B cell (primary cell): ENCODE measurements around the gene CPNE2. TPM values are rescaled to one million over a fixed set of nuclear protein-coding genes. Genes with fewer than 3 reads are reported as not detected.

Experiments used
- ATAC-seq: fragments of 200-7000 bp; cut with Tn5 transposase; one replicate; pipeline ENCODE4 v1.10.0; 2021; ENCODE audit warnings: low read depth, mild to moderate bottlenecking, moderate number of reproducible peaks, moderate library complexity
- CTCF ChIA-PET: fragments of 350-600 bp; sonication (Branson Sonifier 250); formaldehyde crosslinking; loops from one replicate; lab custom pipeline; 2021; ENCODE audit warnings: antibody characterized with exemption, inconsistent platforms; lab: Charles Lee
- POLR2A ChIA-PET: fragments of 350-600 bp; sonication (Branson Sonifier 250); formaldehyde crosslinking; loops from one replicate; lab custom pipeline; 2021; ENCODE audit warnings: antibody characterized with exemption; lab: Charles Lee
- DNase-seq: peaks from one replicate; pipeline ENCODE4 v3.0.0; 2013
- H2AFZ ChIP-seq: 2 replicates; pipeline ENCODE4 v1.6.1; 2012; ENCODE audit warnings: mild to moderate bottlenecking, low read depth, low read length; ENCODE audit not compliant: insufficient read depth, poor library complexity, severe bottlenecking
- H3K27ac ChIP-seq, 2 donors: 1 replicate in 1 of 2; 2 replicates in 1 of 2; pipeline ENCODE4 v1.5.1; 2012 to 2013; ENCODE audit warnings: low read length in 2 of 2, mild to moderate bottlenecking in 2 of 2, moderate library complexity in 1 of 2
- H3K27me3 ChIP-seq, 4 experiments: fragments of 200-600 bp in 1 of 4; sonication (generic) in 1 of 4; replicated peaks in 1 of 4; 1 replicate in 2 of 4; 2 replicates in 2 of 4; pipeline versions ENCODE4 v1.6.1 to v1.7.0; 2013 to 2016; ENCODE audit warnings: low read length in 3 of 4, mild to moderate bottlenecking in 2 of 4, mixed read lengths in 1 of 4, moderate library complexity in 1 of 4; ENCODE audit not compliant: insufficient read depth in 4 of 4, control insufficient read depth in 3 of 4; ENCODE audit errors: control extremely low read depth in 1 of 4
- H3K36me3 ChIP-seq, 2 experiments: replicated peaks in 1 of 2; 1 replicate in 1 of 2; 2 replicates in 1 of 2; pipeline versions ENCODE4 v1.6.1 to v1.7.1; 2013; ENCODE audit warnings: low read length in 1 of 2; ENCODE audit not compliant: insufficient read depth in 2 of 2, control insufficient read depth in 1 of 2; ENCODE audit errors: control extremely low read depth in 1 of 2, extremely low read depth in 1 of 2
- H3K4me1 ChIP-seq, 2 donors: fragments of 200-600 bp in 1 of 2; sonication (generic) in 1 of 2; 1 replicate in 1 of 2; 2 replicates in 1 of 2; pipeline versions ENCODE4 v1.5.1 to v1.6.1; 2013 to 2017; ENCODE audit warnings: low read length in 2 of 2; ENCODE audit not compliant: control insufficient read depth in 2 of 2, insufficient read depth in 2 of 2
- H3K4me2 ChIP-seq: replicated peaks from 2 replicates; pipeline ENCODE3; 2012; ENCODE audit warnings: mild to moderate bottlenecking, low read depth, low read length; ENCODE audit not compliant: poor library complexity, severe bottlenecking
- H3K4me3 ChIP-seq, 5 experiments: fragments of 200-600 bp in 1 of 5; sonication (generic) in 1 of 5; 1 replicate in 3 of 5; 2 replicates in 2 of 5; pipeline versions ENCODE4 v1.5.1 to v1.7.0; 2011 to 2016; ENCODE audit warnings: low read length in 4 of 5, mild to moderate bottlenecking in 4 of 5, low read depth in 2 of 5, control low read depth in 1 of 5, moderate library complexity in 1 of 5; ENCODE audit not compliant: insufficient read depth in 1 of 5; ENCODE audit errors: control extremely low read depth in 1 of 5, extremely low read depth in 1 of 5
- H3K79me2 ChIP-seq: fragments of 200-600 bp; sonication (generic); one replicate; pipeline ENCODE4 v1.6.0; 2016; ENCODE audit warnings: low read length; ENCODE audit not compliant: control insufficient read depth, insufficient read depth
- H3K9ac ChIP-seq: fragments of 200-600 bp; sonication (generic); 2 replicates; pipeline ENCODE4 v1.6.1; 2017; ENCODE audit warnings: mild to moderate bottlenecking, low read length, moderate library complexity
- H3K9me3 ChIP-seq, 3 donors: one replicate each; pipeline versions ENCODE4 v1.6.1 to v1.7.1; 2013; ENCODE audit warnings: low read length in 2 of 3; ENCODE audit not compliant: control insufficient read depth in 2 of 3, insufficient read depth in 1 of 3; ENCODE audit errors: control extremely low read depth in 1 of 3
- H4K20me1 ChIP-seq: 2 replicates; pipeline ENCODE4 v1.6.0; 2012; ENCODE audit warnings: mild to moderate bottlenecking, low read length; ENCODE audit not compliant: insufficient read depth, control insufficient read depth, poor library complexity, severe bottlenecking
- H3K27ac Mint-ChIP-seq: one replicate; pipeline ENCODE4 v1.8.0; 2021; ENCODE audit warnings: mixed read lengths
- H3K27me3 Mint-ChIP-seq: one replicate; pipeline ENCODE4 v1.8.0; 2021; ENCODE audit warnings: mixed read lengths
- H3K4me1 Mint-ChIP-seq: one replicate; pipeline ENCODE4 v1.8.0; 2021; ENCODE audit warnings: mixed read lengths
- H3K4me3 Mint-ChIP-seq: one replicate; pipeline ENCODE4 v1.8.0; 2021; ENCODE audit warnings: mixed read lengths
- H3K9me3 Mint-ChIP-seq: one replicate; pipeline ENCODE4 v1.8.0; 2022; ENCODE audit warnings: mixed read lengths; ENCODE audit not compliant: insufficient read depth
- CTCF ChIP-seq: fragments of 200-600 bp; IDR thresholded peaks from one replicate; pipeline ENCODE4 v1.8.0; 2022; ENCODE audit warnings: antibody characterized with exemption, mild to moderate bottlenecking
- EZH2 ChIP-seq: IDR thresholded peaks from 2 replicates; pipeline ENCODE4 v1.6.1; 2012; ENCODE audit warnings: borderline replicate concordance, low read depth, mild to moderate bottlenecking, moderate library complexity, low read length; ENCODE audit not compliant: insufficient read depth, poor library complexity, severe bottlenecking
- WGBS: methylation state at CpG from one replicate; pipeline ENCODE4 v1.1.5; 2013; ENCODE audit warnings: missing lambda C conversion rate; ENCODE audit not compliant: insufficient coverage; 5-methylcytosine and 5-hydroxymethylcytosine counted together
- intact Hi-C: fragments of 100-400 bp; cut with micrococcal nuclease; formaldehyde crosslinking; loops from one replicate; pipeline ENCODE4 v1.10.0; 2022
- polyA plus RNA-seq: library from polyadenylated mRNA; depleted of rRNA; stranded (reverse); fragments of >200 nt; gene quantifications from 2 replicates; pipeline ENCODE4 v1.2.3, GENCODE V29; 2012
- total RNA-seq, 2 donors: library from RNA; stranded (reverse); fragments of 120-200 nt in 1 of 2; gene quantifications; 1 replicate in 1 of 2; 2 replicates in 1 of 2; pipeline versions ENCODE4 v1.2.3 to v1.2.4, GENCODE V29; 2013 to 2022

CPNE2 gene
- total and polyA plus RNA-seq, 2 donors (not counting 1 experiment from before 2014, with no cell fraction given): 1.5 to 2.9 TPM

- no peak overlapping the region for H3K4me2 ChIP-seq
- H3K27me3 ChIP-seq: peaks cover 0 to 7% (median 0%) of the 10 kb centered on the region in 4 experiments
- H3K4me1 ChIP-seq: peaks cover 9 to 13% of the 10 kb centered on the region in 2 donors
- Mint-ChIP-seq H3K27me3 (peaks cover 5% of the 10 kb centered on the region), H3K4me3 (no peak overlapping the region), H3K27ac (no peak overlapping the region), H3K9me3 (no peaks in the 10 kb centered on the region), H3K4me1 (peaks cover 18% of the 10 kb centered on the region)
- no peaks in the 10 kb centered on the region for H3K9me3 ChIP-seq
- DNase-seq (no peak), ATAC-seq (no peak)
- TF ChIP-seq CTCF (no peak), EZH2 (no peak)
- H3K36me3 ChIP-seq: peaks cover 0 to 15% of the 10 kb centered on the region in 2 experiments
- no peak overlapping the region for H3K27ac ChIP-seq
- intact Hi-C loops: no loop called here
- H3K9ac ChIP-seq: no peak overlapping the region
- ChIA-PET POLR2A (interaction anchor here (0.7 kb wide), 1 partner anchor 147 kb away, joined by 3 read pairs; no protein-coding TSS in a partner anchor), CTCF (interaction anchor here (1.0 to 1.4 kb wide), 5 partner anchors 10 to 294 kb away, joined by 3 to 5 read pairs (median 3); no protein-coding TSS in a partner anchor)
- H3K4me3 ChIP-seq: no peak overlapping the region
- WGBS: 20% methylated on average over 1 of the region's 2 CpGs
- H4K20me1 ChIP-seq: no peaks in the 10 kb centered on the region
- no peaks in the 10 kb centered on the region for H3K79me2 ChIP-seq
- no peak overlapping the region for H2AFZ ChIP-seq
Measured at GRCh38 chr16:57087003-57087402, 5.4 kb upstream of the CPNE2 start.

- Histone ChIP-seq H2AFZ (no peak overlapping the region), H3K4me1 (peaks cover 15 to 17% of the 10 kb centered on the region in 2 donors), H3K4me2 (no peak overlapping the region), H3K9me3 (no peaks in the 10 kb centered on the region), H3K4me3 (no peak overlapping the region), H3K79me2 (no peaks in the 10 kb centered on the region), H3K27me3 (peaks cover 0 to 21% (median 9%) of the 10 kb centered on the region in 4 experiments), H4K20me1 (no peaks in the 10 kb centered on the region), H3K27ac (no peak overlapping the region), H3K9ac (no peak overlapping the region), H3K36me3 (no peaks in the 10 kb centered on the region)
- intact Hi-C loops: no loop called here
- WGBS: 77% methylated on average over 8 of the region's 8 CpGs
- Mint-ChIP-seq H3K4me3 (no peak overlapping the region), H3K27me3 (peaks cover 16% of the 10 kb centered on the region), H3K4me1 (peaks cover 17% of the 10 kb centered on the region), H3K9me3 (no peaks in the 10 kb centered on the region), H3K27ac (no peak overlapping the region)
- ChIA-PET POLR2A (no interaction called here), CTCF (interaction anchor here (0.7 kb wide), 2 partner anchors 49 to 305 kb away, joined by 3 to 4 read pairs; no protein-coding TSS in a partner anchor)
- TF ChIP-seq CTCF (no peak), EZH2 (no peak)
- DNase-seq (no peak), ATAC-seq (no peak)
Measured at GRCh38 chr16:57089406-57089805, 3.0 kb upstream of the CPNE2 start.
